Islet of Langerhans (tissue), 1 donor: ENCODE results near the gene GMDS.

Experiments
- FAIRE-seq: peaks from one replicate; lab custom pipeline; 2011; peaks lifted over from hg19 to GRCh38; lab: Jason Lieb, UNC

GMDS gene

DNA sequence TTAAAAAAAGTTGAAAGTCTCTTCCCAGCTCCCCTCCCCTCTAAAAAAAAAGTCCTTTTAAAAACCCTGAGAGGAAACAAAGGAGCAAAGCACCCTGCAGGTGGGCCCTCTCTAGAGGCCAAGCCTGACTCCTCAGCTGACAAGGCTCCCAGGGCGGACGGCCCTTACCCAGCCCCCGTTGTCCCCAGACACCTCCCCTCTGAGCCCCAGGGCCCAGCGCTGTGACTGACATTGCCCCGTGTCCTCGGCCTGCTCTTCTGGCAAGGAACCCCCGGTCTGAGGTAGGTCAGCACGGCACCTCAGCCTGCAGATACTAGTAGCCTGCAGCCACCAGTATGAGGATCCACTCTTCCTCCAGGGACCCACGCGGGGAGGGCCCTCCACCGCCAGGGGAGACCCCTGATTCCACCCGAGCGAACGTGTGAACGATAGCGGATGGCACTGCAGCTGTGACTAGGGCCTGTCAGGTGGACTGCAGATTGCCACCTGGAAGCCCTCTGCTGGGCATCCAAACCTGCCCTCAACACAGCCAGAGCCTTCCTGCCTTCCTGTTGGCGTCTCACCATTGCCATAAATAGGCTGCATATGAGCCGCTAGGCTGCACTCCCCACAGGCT is 601.5 kb downstream of the GMDS start:
- FAIRE-seq, result no peak

DNA sequence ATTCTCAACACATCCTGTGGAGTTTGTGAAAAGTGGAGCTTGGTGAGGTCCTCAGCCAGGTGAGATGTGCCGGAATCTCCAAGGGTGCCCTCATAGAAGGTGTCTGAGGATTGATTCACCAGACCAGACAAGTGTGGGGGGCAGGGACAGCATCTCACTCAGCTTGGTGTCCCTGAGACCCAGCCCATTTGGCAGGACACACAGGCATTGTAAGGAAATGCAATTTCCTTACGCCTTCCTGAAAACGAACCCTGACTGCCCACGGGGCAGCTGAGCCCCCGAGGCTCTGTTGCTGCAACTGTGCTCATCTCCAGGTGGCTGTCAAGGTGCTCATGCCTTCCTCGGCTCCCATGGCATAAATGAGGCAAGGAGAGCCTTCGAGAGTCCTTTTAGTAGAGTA is 602.3 kb downstream of the GMDS start:
- no peak for FAIRE-seq

DNA sequence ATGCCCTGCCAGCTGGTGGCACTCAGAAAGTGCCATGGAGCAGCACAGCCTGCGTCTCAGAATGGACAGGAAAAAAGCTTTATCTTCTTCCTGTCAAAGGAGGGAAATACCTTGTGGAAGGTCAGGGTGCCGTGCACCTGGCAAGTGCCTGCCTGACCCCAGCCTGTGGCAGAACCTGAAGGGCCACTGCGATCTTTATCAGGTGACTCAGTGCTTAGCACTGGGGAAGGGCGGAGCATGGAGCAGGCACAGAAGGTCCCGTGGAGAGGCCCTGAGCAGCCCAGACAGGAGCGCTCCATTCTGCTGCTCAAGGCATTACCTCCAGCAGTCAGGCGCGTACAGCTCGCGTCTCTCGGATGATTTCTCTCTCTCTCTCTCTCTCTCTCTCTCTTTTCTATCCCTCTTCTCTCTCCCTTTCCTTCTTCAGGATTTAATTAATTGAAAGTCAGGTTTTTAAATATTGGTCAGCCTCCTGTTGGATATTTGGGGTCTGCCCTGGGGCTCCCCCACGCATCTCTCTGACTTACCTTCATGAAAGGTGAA is 604.0 kb downstream of the GMDS start:
- no peak for FAIRE-seq

DNA sequence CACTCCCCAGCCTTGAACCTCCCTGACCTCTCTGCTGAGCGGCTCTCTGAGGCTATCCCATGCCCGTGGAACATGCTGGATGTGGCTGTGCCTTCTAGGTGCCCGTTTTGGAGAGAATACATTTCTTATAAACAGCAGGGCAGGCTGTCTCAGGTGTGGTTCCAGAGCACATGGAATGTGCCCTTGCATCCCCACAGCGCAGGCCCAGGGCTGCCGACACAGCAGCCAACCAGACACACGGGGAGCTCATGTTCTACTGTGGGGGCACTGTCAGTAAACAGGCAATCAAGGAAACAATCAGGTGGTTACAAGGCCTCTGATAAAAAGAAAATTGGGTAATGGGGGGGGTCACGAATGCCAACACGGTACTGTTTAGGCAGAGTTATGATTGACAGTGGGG is 604.9 kb downstream of the GMDS start:
- FAIRE-seq, result no peak

DNA sequence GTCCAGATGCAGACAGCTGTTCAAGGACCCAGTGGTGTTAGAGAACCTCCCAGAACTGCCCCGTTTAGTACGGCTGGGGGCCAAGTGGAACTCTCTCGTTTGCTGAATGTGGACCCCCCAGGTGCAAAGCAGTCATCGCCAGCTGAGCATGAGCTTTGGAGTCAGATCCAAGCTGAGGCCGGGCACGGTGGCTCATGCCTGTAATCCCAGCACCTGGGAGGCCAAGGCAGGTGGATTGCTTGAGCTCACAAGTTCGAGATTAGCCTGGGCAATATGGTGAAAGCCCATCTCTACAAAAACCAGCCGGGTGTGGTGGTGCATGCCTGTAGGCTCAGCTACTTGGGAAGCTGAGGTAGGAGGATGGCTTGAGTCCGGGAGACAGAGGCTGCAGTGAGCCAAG is 606.0 kb downstream of the GMDS start:
- FAIRE-seq, result no peak

- FAIRE-seq, result no peak
Measured at GRCh38 chr6:1636971-1637871, 608.2 kb downstream of the GMDS start.

DNA sequence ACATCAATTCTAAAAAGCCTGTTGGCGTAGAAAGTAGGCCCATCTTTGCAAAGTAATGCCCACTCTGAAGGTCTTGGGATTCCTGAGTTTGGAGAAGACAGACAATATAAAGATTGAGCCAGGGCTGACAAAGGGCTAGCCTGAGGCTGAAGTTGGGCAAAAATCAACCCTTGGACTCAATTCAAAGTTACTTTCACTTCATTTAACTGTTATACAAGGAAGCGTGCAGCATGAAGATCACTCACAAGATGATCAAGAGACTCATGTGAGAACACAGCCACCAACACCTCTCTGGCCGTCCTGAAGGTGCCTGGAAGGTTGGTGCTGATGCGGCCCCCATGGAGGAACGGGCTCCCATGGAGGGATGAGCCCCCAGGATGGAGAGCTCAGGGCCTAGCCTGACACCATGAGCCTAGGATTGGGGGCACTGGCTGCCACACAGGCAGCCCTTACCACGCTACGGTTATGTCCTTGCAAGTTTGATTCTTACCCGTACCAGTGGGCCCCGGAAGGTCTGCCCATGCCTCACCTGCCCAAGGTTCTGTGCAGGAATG is 609.1 kb downstream of the GMDS start:
- no peak for FAIRE-seq

DNA sequence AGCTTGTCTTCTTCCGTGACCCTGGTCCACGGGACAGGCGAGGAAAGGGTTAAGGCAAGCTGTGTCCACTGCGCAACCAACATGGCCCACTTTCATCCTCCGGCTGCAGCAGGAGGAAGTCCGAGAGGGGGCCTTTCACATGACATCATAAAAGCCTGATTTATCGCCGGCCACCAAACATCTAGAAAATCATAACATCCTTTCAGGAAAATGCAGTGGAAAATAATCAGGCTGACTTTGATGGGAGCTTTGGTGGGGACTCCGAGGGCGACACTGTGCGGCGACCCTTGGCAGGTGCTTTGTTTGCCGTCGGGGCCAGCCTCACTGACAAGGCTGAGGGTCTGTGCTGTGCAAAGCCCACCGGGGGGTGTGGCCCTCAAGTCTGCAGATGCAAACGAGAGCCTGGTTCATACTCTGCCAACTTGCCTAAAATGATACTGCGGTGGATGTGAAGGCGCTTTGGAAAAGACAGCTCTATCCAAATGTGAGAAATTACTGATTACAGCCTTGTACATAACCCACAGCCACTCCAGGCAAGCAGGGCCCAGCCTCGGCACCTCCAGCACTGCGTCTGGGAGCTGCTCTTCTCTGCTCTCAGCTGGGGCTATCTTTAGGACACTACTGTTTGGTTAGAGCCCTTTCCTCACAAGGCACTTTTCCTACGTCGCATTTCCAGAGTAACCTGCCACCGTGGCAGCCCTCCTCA is 609.9 kb downstream of the GMDS start:
- no peak for FAIRE-seq

GRCh38 chr6:1634081-1634480 is 611.3 kb downstream of the GMDS start:
- FAIRE-seq, result no peak

DNA sequence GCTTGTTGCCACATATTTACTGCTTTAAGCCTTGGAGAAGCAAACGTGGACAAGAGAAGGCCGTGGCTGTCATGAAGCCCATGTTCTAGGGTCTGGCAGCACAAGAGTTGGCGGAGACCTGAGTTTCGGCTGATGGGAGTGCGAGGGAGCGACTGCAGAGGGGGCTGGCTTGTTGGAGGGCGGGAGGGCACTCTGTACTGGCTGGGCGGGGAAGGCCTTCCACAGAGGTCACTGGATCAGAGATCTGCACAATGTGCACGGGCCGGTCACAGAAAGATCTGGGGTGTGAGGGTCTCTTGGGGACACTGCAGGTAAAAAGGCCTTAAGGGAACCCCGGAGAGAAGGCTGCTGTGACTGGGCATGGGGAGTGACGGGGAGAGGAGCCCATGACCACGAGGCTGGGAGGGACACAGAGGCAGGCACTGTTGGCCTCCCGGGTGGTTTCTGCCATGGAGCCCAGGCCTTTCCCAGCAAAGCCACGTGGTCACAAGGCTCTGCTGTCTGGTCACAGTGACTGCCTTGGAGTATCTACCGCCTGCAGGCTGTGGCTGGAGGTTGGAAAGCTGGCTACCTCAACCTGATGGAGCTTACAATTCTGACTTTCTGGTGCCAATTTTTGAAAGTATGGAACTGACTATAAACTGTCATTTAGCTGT is 611.9 kb downstream of the GMDS start:
- FAIRE-seq, result no peak

DNA sequence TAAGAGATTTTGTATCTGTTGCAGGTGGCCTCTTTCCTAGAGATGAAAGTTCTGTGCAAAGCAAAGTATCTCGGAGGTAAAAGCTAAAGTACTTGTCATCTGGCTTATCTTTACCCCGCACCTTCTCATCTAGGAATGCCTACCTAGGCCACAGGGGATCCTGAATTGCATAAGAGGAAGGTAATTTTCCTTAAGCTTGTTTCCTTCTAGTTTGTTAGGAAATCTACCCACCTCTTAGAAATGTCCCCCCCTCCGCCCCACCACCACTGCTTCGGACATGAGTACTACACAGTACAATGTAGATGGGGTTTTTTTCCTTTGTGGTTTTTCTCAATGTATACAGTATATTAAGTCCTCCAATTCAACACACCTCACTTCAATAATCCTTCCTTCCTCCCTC is 614.2 kb downstream of the GMDS start:
- no peak for FAIRE-seq

GRCh38 chr6:1630771-1631217 is 614.6 kb downstream of the GMDS start:
- FAIRE-seq, result no peak

DNA sequence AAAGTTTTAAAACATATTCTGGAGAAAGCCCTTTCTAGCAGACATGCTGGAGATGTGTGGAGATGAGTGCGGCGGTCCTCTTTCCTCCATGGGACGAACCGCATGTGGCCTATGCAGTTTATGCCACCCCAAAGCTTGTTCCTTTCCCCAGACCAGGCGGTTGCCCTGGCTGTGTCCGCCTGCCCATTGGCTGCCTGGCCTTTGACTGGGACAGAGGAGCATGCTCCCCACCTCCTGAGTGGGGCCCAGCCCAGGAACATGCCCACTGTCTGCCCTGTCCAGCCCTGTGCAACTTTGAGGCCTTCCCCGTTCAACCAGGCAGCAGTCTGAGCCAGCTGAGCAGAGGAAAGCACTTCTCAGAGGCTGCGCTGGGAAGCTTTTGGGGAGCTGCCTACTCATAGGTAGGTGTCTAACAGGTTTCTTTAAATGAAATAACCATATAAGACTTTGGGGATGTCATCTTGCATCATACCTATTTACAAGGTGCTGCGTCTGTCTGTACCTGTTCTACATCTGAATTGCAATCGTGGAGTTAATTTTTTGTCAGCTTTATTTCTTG is 615.1 kb downstream of the GMDS start:
- FAIRE-seq, result no peak

DNA sequence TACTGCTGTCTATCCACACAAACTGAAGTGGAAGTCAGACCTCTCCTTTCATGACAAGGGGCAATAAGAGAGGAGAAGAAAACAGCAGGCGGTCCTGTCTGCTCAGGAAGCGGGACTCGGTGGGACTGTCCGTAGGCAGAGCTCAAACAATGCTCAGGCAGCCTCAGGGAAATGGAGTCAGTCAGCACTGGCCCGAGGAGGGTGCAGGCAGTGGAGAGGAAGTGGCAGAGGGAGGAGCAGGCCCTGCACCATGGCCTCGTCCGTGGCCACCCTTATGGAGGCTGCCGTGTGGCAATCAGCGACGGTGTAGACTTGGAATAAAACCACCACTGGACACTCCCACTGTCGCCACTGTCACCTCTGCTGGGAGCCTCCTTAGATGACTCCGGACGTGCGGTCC is 616.1 kb downstream of the GMDS start:
- FAIRE-seq, result no peak

GRCh38 chr6:1627827-1628560 is 617.4 kb downstream of the GMDS start:
- no peak for FAIRE-seq

DNA sequence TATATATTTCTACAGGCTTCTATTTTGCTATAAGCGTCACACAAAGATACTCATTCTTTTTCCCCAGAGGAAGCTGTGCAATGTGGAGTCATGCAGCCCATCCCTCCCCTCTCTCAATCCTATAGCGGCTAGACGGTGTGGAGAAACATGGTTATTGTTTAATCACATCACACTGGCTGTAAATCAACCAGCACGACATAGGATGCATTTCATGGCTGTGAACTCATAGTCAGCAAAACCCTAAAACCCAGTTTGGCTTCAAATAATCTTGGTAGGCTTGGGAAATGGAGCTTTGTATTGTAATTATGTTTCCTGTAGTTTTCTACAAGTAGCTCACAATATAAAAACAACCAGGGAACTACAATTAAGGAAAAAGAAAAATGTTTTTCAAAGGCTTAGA is 618.9 kb downstream of the GMDS start:
- no peak for FAIRE-seq

DNA sequence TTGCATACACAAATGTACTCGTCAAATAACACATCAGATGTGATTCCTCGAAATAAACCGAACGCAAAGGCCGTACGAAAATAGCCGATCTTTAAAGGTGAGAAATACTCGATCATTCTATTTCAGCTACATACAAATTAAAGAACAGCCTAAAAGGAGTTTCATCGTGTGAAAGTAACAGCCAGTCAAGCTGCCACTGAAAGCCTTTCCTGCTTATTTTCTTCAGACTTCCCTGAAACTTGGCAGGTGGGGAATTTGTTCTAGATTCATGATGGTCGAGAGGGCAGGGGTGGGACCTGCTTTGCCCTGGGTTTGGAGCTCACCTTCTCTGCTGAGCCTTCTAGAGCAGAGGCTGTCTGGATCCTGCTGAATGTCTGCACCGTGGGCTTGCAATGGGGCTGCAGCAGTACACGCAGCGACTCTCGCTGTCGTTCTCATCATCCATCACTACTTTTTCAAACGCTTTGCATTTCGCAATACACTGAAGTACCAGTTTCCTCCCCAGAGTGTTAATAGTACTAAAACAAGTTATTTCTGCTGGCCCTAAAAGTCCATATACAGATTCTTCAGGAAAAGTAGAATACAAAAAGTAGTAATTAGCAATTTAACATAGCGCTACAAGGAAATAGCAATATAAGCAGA is 619.5 kb downstream of the GMDS start:
- FAIRE-seq, result no peak

DNA sequence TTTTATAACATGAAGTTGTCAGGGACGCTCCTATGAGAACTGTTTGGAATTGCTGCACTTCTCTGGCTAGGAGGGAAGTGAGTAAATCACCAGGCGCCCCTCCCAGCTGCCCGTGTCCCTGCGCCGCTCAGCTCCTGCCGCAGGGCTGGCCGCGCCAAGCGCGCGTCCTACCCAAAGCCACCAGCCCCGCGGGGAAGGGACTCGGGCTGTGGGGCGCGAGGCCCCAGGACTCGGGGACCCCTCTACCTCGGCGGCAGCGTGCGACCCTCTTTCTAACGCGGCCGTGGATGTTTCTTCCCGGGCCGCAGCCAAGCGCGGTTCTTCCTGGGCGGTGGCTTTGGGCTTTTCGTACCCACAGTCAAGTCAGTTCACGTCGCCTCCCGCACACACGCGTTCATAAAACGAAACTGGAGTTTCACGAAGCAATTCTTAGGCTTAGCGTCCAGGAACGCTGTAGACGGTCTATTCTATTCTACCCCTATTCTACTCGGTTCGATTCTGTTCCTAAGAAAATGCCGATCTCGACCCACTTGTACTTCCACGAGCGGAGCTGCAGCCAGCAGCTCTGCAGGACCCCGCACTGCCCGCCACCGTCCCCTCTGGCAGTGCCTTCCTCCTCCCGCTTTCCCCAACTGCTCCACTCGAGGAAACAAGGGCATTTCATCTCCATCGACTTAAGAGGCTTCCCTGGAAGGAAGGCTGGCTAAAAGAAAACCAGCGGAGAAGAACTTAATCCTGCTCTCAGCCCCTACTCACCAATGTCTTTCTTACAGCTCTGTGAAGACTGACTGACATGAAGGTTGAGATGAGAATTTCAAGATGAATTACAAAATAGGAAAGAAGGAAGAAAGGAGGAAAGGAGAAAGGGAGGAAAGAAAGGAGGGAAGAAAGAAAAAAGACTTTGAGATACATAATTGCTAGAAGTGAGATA is 620.3 kb downstream of the GMDS start:
- FAIRE-seq, result no peak
